ENCODE data around the gene NFIA.

NFIA gene

DNA sequence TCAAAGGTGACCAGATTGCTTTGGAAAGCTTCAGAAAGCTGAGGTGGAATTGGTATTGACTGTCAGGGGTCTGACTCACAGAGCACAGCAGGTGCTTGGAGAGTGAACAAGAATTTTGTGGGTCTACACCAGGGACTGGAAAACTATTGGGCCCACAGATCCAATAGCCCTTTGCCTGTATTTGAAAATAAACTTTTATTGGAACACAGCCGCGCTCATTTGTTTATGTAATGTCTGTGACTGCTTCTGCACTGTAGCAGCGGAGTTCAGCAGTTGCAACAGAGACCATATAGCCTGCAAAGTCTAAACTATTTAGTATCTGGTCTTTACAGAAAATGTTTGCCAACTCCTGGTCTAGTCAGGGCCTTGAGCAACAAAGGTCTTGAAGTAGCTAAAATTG, 315.6 kb downstream of the NFIA start:
- ATAC-seq (ENCODE audit: low read depth) (no peak), DNase-seq (ENCODE audit: low spot score) (no peak)
- no peak overlapping the region for H3K4me3 ChIP-seq (ENCODE audit: severe bottlenecking)
- H3K36me3 ChIP-seq (ENCODE audit: low read depth), result no peaks in the 10 kb centered on the region; the same call in 1 of the 2 replicates
- no peak overlapping the region for H3K27ac ChIP-seq (ENCODE audit: poor library complexity, severe bottlenecking)
- no peaks in the 10 kb centered on the region for H3K9me3 ChIP-seq (ENCODE audit: severe bottlenecking)
- TF ChIP-seq, protein P1, sequence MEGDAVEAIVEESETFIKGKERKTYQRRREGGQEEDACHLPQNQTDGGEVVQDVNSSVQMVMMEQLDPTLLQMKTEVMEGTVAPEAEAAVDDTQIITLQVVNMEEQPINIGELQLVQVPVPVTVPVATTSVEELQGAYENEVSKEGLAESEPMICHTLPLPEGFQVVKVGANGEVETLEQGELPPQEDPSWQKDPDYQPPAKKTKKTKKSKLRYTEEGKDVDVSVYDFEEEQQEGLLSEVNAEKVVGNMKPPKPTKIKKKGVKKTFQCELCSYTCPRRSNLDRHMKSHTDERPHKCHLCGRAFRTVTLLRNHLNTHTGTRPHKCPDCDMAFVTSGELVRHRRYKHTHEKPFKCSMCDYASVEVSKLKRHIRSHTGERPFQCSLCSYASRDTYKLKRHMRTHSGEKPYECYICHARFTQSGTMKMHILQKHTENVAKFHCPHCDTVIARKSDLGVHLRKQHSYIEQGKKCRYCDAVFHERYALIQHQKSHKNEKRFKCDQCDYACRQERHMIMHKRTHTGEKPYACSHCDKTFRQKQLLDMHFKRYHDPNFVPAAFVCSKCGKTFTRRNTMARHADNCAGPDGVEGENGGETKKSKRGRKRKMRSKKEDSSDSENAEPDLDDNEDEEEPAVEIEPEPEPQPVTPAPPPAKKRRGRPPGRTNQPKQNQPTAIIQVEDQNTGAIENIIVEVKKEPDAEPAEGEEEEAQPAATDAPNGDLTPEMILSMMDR (IDR thresholded peaks at IDR 0.05; ENCODE audit: poor library complexity, severe bottlenecking), result no peak
- H3K4me1 ChIP-seq (ENCODE audit: insufficient read depth, poor library complexity, severe bottlenecking), result no peaks in the 10 kb centered on the region
- no peaks in the 10 kb centered on the region for H3K27me3 ChIP-seq (ENCODE audit: insufficient read depth, poor library complexity, severe bottlenecking)

DNA sequence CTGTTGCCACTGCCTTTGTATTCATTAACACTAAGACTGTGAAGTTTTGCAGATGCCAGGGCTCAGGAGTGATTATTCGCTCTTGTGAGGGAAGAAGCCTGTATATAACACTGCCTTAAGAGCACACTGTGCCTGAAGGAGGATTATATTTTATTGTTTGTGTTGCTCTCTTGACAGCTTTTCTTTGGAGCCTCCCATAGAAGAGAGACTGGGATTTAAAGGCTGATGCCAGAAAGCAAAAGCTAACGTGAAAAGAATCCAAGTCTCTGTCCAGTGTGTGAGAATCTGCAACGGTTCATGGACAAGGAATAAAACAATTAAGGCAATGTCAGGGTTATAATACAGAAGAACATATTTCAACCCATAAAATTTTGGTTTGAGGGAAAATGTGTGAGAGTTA, 316.8 kb downstream of the NFIA start:
- ATAC-seq (ENCODE audit: low read depth) (no peak), DNase-seq (ENCODE audit: low spot score) (no peak)
- no peaks in the 10 kb centered on the region for H3K9me3 ChIP-seq (ENCODE audit: severe bottlenecking)
- H3K4me1 ChIP-seq (ENCODE audit: insufficient read depth, poor library complexity, severe bottlenecking), result no peaks in the 10 kb centered on the region
- H3K4me3 ChIP-seq (ENCODE audit: severe bottlenecking), result no peak overlapping the region
- H3K36me3 ChIP-seq (ENCODE audit: low read depth), result no peaks in the 10 kb centered on the region; the same call in 1 of the 2 replicates
- H3K27me3 ChIP-seq (ENCODE audit: insufficient read depth, poor library complexity, severe bottlenecking), result no peaks in the 10 kb centered on the region
- TF ChIP-seq, protein P1 (IDR thresholded peaks at IDR 0.05; ENCODE audit: poor library complexity, severe bottlenecking), result no peak
- H3K27ac ChIP-seq (ENCODE audit: poor library complexity, severe bottlenecking), result no peak overlapping the region

DNA sequence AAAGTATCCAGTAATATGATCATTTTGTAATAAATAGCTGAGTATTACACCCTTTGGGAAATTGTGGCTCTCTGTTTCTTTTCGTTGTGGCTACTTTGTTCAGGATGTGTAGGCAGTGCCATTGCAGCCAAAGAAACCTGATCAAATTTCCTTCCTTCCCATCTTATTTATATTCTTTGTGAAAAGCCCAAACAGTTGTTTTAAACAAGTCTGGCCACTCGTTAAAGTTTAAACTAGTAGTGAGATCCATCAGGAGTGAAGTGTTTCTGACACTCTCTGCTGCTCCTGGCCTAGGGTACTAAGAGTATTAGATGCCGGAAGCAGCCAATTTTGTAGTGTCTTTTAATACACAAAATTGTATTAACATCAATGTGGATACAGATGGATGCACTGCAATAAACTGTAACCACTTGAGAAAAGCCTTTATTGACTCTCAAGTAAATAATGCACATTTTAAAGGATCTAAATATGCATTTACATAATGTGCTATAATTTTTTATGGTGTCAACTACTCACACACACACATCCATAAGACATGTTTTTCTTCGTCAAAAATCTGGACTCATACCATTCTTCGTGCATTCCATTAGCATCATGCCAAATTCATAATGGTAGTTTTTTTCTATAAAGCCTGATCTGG, 317.9 kb downstream of the NFIA start:
- Histone ChIP-seq H3K9me3 (ENCODE audit: severe bottlenecking) (no peaks in the 10 kb centered on the region), H3K27me3 (ENCODE audit: insufficient read depth, poor library complexity, severe bottlenecking) (no peaks in the 10 kb centered on the region), H3K4me1 (ENCODE audit: insufficient read depth, poor library complexity, severe bottlenecking) (no peaks in the 10 kb centered on the region), H3K4me3 (ENCODE audit: severe bottlenecking) (no peak overlapping the region), H3K27ac (ENCODE audit: poor library complexity, severe bottlenecking) (no peak overlapping the region), H3K36me3 (ENCODE audit: low read depth) (peaks cover 5% of the 10 kb centered on the region)
- TF ChIP-seq, protein P1 (IDR thresholded peaks at IDR 0.05; ENCODE audit: poor library complexity, severe bottlenecking), result no peak
- ATAC-seq (ENCODE audit: low read depth), result no peak
- DNase-seq (ENCODE audit: low spot score), result no peak

DNA sequence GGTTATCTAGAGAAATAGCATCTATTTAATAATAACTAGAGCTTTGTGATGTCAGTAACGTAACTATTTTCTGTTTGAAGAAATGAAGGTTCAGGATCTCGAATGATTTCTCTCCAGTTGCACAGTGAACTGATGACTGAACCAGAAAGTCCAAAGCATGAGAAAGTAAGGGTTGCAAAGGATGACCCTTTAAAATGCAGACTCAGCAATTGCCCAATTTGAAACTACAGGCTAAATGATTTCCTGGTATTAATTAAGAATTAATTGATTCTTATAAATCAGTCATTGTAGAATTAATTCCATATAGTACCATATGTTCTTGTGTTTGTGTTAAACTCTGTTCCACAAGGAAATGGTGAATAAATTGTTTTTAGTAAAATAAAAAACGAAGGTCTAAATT, 318.6 kb downstream of the NFIA start:
- H3K4me3 ChIP-seq (ENCODE audit: severe bottlenecking), result no peak overlapping the region
- ATAC-seq (ENCODE audit: low read depth), result no peak
- H3K27me3 ChIP-seq (ENCODE audit: insufficient read depth, poor library complexity, severe bottlenecking), result no peaks in the 10 kb centered on the region
- TF ChIP-seq, protein P1 (IDR thresholded peaks at IDR 0.05; ENCODE audit: poor library complexity, severe bottlenecking), result no peak
- DNase-seq (ENCODE audit: low spot score), result no peak
- H3K27ac ChIP-seq (ENCODE audit: poor library complexity, severe bottlenecking), result no peak overlapping the region
- no peaks in the 10 kb centered on the region for H3K4me1 ChIP-seq (ENCODE audit: insufficient read depth, poor library complexity, severe bottlenecking)
- peaks cover 12% of the 10 kb centered on the region; the same call in 1 of the 2 replicates for H3K36me3 ChIP-seq (ENCODE audit: low read depth)
- H3K9me3 ChIP-seq (ENCODE audit: severe bottlenecking), result no peaks in the 10 kb centered on the region

Data from RWPE2 (cell line).